Parathyroid adenoma (tissue), 2 donors: ENCODE data around the gene BAZ2B.

Experiments used
- H2AFZ ChIP-seq: fragments of 300-600 bp; sonication (generic); one replicate; pipeline ENCODE4 v1.7.0; 2017; ENCODE audit warnings: antibody characterized with exemption, mild to moderate bottlenecking
- H3K27ac ChIP-seq: fragments of 300-600 bp; sonication (generic); one replicate; pipeline ENCODE4 v1.7.0; 2017
- H3K27me3 ChIP-seq: fragments of 300-600 bp; sonication (generic); one replicate; pipeline ENCODE4 v1.7.0; 2017; ENCODE audit warnings: low read length; ENCODE audit not compliant: control insufficient read depth, insufficient read depth
- H3K36me3 ChIP-seq: fragments of 300-600 bp; sonication (generic); one replicate; pipeline ENCODE4 v1.7.0; 2017; ENCODE audit warnings: low read length; ENCODE audit not compliant: control insufficient read depth, insufficient read depth
- H3K4me1 ChIP-seq: fragments of 300-600 bp; sonication (generic); one replicate; pipeline ENCODE4 v1.7.0; 2017; ENCODE audit warnings: control low read depth
- H3K4me2 ChIP-seq: fragments of 300-600 bp; sonication (generic); one replicate; pipeline ENCODE4 v1.7.0; 2017; ENCODE audit warnings: low read length
- H3K4me3 ChIP-seq: fragments of 300-600 bp; sonication (generic); one replicate; pipeline ENCODE4 v1.7.0; 2017; ENCODE audit warnings: low read depth, low read length
- H3K79me2 ChIP-seq: fragments of 300-600 bp; sonication (generic); one replicate; pipeline ENCODE4 v1.7.0; 2017; ENCODE audit warnings: control low read depth
- H3K9ac ChIP-seq: fragments of 300-600 bp; sonication (generic); one replicate; pipeline ENCODE4 v1.7.0; 2017; ENCODE audit warnings: mild to moderate bottlenecking
- H3K9me3 ChIP-seq: fragments of 300-600 bp; sonication (generic); one replicate; pipeline ENCODE4 v1.7.0; 2017; ENCODE audit warnings: low read length; ENCODE audit not compliant: control insufficient read depth
- TF ChIP-seq, protein P1 (sequence below): fragments of 300-600 bp; sonication (generic); IDR thresholded peaks from one replicate; pipeline ENCODE4 v1.7.0; 2017; ENCODE audit warnings: antibody characterized with exemption, mild to moderate bottlenecking
- donor health status: primary hyperparathyroidism.

BAZ2B gene

DNA sequence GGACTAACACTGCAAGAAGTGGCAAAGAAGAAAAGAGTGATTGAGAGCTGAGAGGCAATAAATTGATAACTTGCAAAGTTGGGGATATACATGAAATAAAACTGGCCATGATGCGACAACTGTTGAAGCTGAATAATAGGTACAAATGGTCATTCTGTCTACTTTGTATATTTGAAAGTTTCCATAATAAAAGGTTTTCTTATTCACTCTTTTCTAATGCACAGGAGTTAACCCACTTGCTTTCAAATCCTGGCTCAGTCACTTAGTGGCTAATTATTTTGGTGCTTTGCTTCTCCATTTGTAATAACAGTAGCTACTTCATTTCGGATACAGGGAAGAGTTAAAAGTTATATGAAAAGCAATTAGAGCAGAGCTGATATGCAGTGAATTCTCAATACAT is 170.1 kb downstream of the BAZ2B start:
- H3K4me2 ChIP-seq, result no peak overlapping the region
- H2AFZ ChIP-seq, result no peak overlapping the region
- no peaks in the 10 kb centered on the region for H3K79me2 ChIP-seq
- H3K9me3 ChIP-seq, result no peaks in the 10 kb centered on the region
- TF ChIP-seq, protein P1, sequence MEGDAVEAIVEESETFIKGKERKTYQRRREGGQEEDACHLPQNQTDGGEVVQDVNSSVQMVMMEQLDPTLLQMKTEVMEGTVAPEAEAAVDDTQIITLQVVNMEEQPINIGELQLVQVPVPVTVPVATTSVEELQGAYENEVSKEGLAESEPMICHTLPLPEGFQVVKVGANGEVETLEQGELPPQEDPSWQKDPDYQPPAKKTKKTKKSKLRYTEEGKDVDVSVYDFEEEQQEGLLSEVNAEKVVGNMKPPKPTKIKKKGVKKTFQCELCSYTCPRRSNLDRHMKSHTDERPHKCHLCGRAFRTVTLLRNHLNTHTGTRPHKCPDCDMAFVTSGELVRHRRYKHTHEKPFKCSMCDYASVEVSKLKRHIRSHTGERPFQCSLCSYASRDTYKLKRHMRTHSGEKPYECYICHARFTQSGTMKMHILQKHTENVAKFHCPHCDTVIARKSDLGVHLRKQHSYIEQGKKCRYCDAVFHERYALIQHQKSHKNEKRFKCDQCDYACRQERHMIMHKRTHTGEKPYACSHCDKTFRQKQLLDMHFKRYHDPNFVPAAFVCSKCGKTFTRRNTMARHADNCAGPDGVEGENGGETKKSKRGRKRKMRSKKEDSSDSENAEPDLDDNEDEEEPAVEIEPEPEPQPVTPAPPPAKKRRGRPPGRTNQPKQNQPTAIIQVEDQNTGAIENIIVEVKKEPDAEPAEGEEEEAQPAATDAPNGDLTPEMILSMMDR, result no peak
- no peak overlapping the region for H3K4me3 ChIP-seq
- H3K36me3 ChIP-seq, result no peaks in the 10 kb centered on the region
- H3K27me3 ChIP-seq, result no peaks in the 10 kb centered on the region
- H3K27ac ChIP-seq, result no peak overlapping the region
- no peaks in the 10 kb centered on the region for H3K4me1 ChIP-seq
- no peak overlapping the region for H3K9ac ChIP-seq

DNA sequence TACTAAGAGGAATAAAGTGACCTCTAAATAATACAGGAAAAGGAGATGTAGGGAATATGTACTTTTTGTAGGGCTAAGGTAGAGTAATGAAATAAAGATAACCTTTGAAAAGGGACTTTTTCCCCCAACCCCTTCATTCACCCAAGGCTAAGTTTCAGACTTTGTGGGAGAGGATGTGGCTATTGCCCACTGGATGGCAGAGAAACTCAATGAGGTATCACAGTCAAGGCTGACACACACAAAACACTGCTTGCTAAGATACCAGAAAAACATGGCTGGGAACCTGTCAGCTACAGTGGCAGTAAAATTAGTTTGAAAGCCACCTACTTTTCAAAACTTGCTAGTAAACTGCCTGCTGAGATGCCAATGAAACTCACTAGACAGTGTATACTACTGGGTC is 171.0 kb downstream of the BAZ2B start:
- no peak overlapping the region for H3K4me3 ChIP-seq
- H3K27me3 ChIP-seq, result no peaks in the 10 kb centered on the region
- no peaks in the 10 kb centered on the region for H3K79me2 ChIP-seq
- H3K4me2 ChIP-seq, result no peak overlapping the region
- H3K9ac ChIP-seq, result no peak overlapping the region
- H3K36me3 ChIP-seq, result no peaks in the 10 kb centered on the region
- no peaks in the 10 kb centered on the region for H3K9me3 ChIP-seq
- no peaks in the 10 kb centered on the region for H3K4me1 ChIP-seq
- no peak overlapping the region for H3K27ac ChIP-seq
- no peak overlapping the region for H2AFZ ChIP-seq
- TF ChIP-seq, protein P1, result no peak

DNA sequence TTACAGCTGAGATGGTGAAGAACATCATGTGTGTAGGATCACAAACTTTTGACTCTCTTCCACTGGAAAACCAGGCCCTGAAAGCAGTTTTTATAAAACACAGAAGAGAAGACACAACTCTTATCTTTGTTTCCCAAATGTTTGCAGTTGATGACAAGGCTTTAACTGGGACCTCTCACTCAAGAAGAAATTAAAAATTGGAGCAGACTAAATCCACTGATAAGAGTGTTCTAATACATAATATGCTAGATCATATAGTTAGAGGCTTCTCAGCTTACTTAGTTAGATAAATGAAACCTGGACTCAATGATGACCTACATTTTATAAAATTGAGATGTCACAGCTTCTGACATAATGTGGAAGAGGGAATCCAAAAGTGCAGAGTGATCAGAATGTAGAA is 171.6 kb downstream of the BAZ2B start:
- no peak overlapping the region for H3K9ac ChIP-seq
- no peaks in the 10 kb centered on the region for H3K27me3 ChIP-seq
- H3K79me2 ChIP-seq, result no peaks in the 10 kb centered on the region
- no peak overlapping the region for H2AFZ ChIP-seq
- TF ChIP-seq, protein P1, result no peak
- H3K9me3 ChIP-seq, result no peaks in the 10 kb centered on the region
- H3K4me2 ChIP-seq, result no peak overlapping the region
- H3K4me3 ChIP-seq, result no peak overlapping the region
- no peak overlapping the region for H3K27ac ChIP-seq
- no peaks in the 10 kb centered on the region for H3K4me1 ChIP-seq
- no peaks in the 10 kb centered on the region for H3K36me3 ChIP-seq

DNA sequence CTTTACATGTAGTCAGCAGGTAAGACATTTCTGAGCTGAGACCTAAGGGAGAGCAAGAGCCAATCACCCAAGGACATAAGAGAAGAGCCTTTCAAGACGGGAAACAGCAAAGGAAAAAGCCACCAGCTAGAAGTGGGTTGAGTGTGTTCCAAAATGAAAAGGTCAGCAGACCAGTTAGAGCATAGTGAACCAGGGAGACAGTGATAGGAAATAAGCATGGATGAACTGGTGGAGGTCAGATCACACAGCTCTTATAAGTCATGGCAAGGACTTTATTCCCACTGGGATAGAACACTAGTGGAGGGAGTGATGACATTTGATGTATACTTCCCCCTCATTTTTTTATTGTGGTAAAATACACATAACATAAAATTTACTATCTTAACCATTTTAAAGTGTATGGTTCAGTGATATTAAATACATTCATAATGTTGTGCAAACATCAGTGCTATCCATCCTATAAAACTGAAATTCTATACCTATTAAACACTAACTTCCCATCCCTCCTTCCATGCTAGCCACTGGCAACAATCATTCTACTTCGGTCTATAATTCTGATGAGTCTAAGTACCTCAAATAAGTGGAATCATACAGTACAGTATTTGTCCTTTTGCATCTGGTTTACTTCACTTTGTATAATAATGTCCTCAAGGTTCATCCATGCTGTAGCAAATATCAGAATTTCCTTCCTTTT is 174.0 kb downstream of the BAZ2B start:
- Histone ChIP-seq H3K79me2 (no peaks in the 10 kb centered on the region), H3K9ac (no peak overlapping the region), H3K27me3 (no peaks in the 10 kb centered on the region), H3K4me1 (no peaks in the 10 kb centered on the region), H3K27ac (no peak overlapping the region), H3K9me3 (no peaks in the 10 kb centered on the region), H3K36me3 (no peaks in the 10 kb centered on the region), H2AFZ (no peak overlapping the region), H3K4me3 (no peak overlapping the region), H3K4me2 (no peak overlapping the region)
- TF ChIP-seq, protein P1, result no peak

DNA sequence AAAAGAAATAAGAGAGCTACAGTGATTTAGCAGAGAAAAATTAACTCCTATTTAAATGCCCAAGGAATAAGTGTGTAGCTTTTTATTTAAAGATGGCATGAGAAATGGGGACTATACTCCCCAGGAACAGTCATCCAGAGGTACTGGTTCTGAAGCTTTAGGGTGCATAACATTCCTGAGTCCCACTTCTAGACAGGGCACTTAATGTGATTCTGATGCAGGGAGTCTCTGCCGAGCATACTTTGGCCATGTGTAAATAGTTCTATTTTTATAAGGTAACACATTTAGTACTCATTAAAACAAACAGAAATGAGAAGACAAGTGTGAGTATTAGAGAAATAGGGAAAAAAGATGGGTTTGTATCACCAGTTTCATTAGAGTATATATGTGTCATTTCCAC is 175.2 kb downstream of the BAZ2B start:
- H3K79me2 ChIP-seq, result no peaks in the 10 kb centered on the region
- H3K36me3 ChIP-seq, result no peaks in the 10 kb centered on the region
- no peaks in the 10 kb centered on the region for H3K9me3 ChIP-seq
- H3K27me3 ChIP-seq, result no peaks in the 10 kb centered on the region
- H3K9ac ChIP-seq, result no peak overlapping the region
- no peaks in the 10 kb centered on the region for H3K4me1 ChIP-seq
- H3K27ac ChIP-seq, result no peak overlapping the region
- TF ChIP-seq, protein P1, result no peak
- H3K4me3 ChIP-seq, result no peak overlapping the region
- no peak overlapping the region for H2AFZ ChIP-seq
- no peak overlapping the region for H3K4me2 ChIP-seq
